Measurements from ENCODE around the gene CUX1.
"Not testable (repeated sequence)": the region's sequence is repeated elsewhere in the genome, so short reads cannot be mapped to it uniquely, and the experiment has no call there.

The CUX1 gene

GRCh38 chr7:102312317-102312716 lies 494.9 kb downstream of the CUX1 start:
- DNase-seq (ENCODE audit: low spot score), result no peak

GRCh38 chr7:102313997-102314780 lies 496.8 kb downstream of the CUX1 start:
- DNase-seq (ENCODE audit: low spot score), result no peak

- no peak for DNase-seq (ENCODE audit: low spot score)
Measured at GRCh38 chr7:102317231-102318059, 500.0 kb downstream of the CUX1 start.

GRCh38 chr7:102318482-102318971 lies 501.1 kb downstream of the CUX1 start:
- no peak for DNase-seq (ENCODE audit: low spot score)

- no peak for DNase-seq (ENCODE audit: low spot score)
Measured at GRCh38 chr7:102319671-102320070, 502.2 kb downstream of the CUX1 start.

GRCh38 chr7:102320181-102320580 lies 502.8 kb downstream of the CUX1 start:
- no peak for DNase-seq (ENCODE audit: low spot score)

- no peak for DNase-seq (ENCODE audit: low spot score)
Measured at GRCh38 chr7:102320601-102321350, 503.4 kb downstream of the CUX1 start.

GRCh38 chr7:102321351-102322201 lies 504.1 kb downstream of the CUX1 start:
- DNase-seq (ENCODE audit: low spot score), result no peak

GRCh38 chr7:102322202-102322715 lies 504.8 kb downstream of the CUX1 start:
- DNase-seq (ENCODE audit: low spot score), result no peak

GRCh38 chr7:102323914-102324195 lies 506.4 kb downstream of the CUX1 start:
- no peak for DNase-seq (ENCODE audit: low spot score)

- DNase-seq (ENCODE audit: low spot score), result not testable (repeated sequence)
Measured at GRCh38 chr7:102325106-102325505, 507.7 kb downstream of the CUX1 start.

- no peak for DNase-seq (ENCODE audit: low spot score)
Measured at GRCh38 chr7:102326157-102326889, 508.9 kb downstream of the CUX1 start.

- not testable (repeated sequence) for DNase-seq (ENCODE audit: low spot score)
Measured at GRCh38 chr7:102327183-102327582, 509.8 kb downstream of the CUX1 start.

GRCh38 chr7:102328863-102329262 lies 511.4 kb downstream of the CUX1 start:
- not testable (repeated sequence) for DNase-seq (ENCODE audit: low spot score)

- DNase-seq (ENCODE audit: low spot score), result not testable (repeated sequence)
Measured at GRCh38 chr7:102329366-102329765, 511.9 kb downstream of the CUX1 start.

GRCh38 chr7:102330666-102331460 lies 513.4 kb downstream of the CUX1 start:
- DNase-seq (ENCODE audit: low spot score), result not testable (repeated sequence)

Data from left forelimb (tissue), 1 donor.